Measurements from ENCODE around the gene LAMC2. TPM values are rescaled to one million over a fixed set of nuclear protein-coding genes. Genes with fewer than 3 reads are reported as not detected.

The LAMC2 gene
- total RNA-seq, 4 donors from 2014 or later, result 11.2 to 32.6 (median 14.9) TPM

DNA sequence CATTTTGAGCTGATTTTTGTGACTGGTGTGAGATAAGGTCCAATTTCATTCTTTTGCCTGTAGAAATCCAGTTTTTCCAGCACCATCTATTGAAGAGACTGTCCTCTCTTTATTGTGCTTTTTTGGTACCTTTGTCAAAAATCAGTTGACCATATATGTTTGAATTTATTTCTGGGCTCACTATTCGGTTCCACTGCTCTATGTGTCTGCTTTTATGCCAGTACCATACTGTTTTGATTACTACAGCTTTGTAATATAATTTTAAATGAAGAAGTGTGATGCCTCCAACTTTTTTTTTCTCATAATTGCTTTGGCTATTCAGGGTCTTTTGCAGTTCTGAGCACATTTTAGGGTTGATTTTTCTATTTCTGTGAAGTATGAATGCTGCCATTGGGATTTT is 69.0 kb downstream of the LAMC2 start:
- H3K4me1 ChIP-seq, result no peaks in the 10 kb centered on the region
- no peak overlapping the region for H3K4me3 ChIP-seq
- no peak for DNase-seq (ENCODE audit: extremely low spot score)
- no peak overlapping the region for H3K27ac ChIP-seq (replicated peaks in 1 of 4)
- peaks cover 0 to 3% (median 0%) of the 10 kb centered on the region in 4 donors for H3K9me3 ChIP-seq
- intact Hi-C loops (cut with DNase I), result no loop called here
- H3K27me3 ChIP-seq, result no peaks in the 10 kb centered on the region
- no peaks in the 10 kb centered on the region for H3K36me3 ChIP-seq
- TF ChIP-seq POLR2A (IDR thresholded peaks at IDR 0.05; ENCODE audit: low read depth) (no peak), EP300 (IDR thresholded peaks at IDR 0.05) (no peak), POLR2AphosphoS5 (IDR thresholded peaks at IDR 0.05) (no peak)
- TF ChIP-seq, protein P1, sequence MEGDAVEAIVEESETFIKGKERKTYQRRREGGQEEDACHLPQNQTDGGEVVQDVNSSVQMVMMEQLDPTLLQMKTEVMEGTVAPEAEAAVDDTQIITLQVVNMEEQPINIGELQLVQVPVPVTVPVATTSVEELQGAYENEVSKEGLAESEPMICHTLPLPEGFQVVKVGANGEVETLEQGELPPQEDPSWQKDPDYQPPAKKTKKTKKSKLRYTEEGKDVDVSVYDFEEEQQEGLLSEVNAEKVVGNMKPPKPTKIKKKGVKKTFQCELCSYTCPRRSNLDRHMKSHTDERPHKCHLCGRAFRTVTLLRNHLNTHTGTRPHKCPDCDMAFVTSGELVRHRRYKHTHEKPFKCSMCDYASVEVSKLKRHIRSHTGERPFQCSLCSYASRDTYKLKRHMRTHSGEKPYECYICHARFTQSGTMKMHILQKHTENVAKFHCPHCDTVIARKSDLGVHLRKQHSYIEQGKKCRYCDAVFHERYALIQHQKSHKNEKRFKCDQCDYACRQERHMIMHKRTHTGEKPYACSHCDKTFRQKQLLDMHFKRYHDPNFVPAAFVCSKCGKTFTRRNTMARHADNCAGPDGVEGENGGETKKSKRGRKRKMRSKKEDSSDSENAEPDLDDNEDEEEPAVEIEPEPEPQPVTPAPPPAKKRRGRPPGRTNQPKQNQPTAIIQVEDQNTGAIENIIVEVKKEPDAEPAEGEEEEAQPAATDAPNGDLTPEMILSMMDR (IDR thresholded peaks at IDR 0.05), result no peak
- 91% methylated on average over 1 of the region's 1 CpG for WGBS

DNA sequence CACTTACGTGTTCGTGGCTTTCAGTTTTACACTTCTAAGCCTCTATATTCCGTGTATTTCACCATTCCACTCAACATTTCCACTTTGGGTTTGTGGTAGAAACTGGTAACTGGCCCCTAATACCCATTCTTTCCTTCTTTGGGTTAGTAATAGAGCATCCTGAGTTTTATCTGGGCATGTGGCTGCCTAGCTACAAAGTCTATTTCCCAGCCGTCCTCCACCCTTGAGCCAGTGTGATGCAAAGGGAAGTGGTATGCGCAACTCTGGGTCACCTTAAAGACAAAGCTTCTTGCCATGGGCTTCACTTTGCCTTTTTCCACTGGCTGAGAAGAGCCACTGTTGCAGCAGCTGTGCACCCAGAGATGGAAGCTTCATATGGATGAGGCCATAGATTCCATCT is 73.9 kb downstream of the LAMC2 start:
- TF ChIP-seq EP300 (IDR thresholded peaks at IDR 0.05), result no peak
- no peak for TF ChIP-seq POLR2AphosphoS5 (IDR thresholded peaks at IDR 0.05)
- TF ChIP-seq POLR2A (IDR thresholded peaks at IDR 0.05; ENCODE audit: low read depth), result no peak
- Histone ChIP-seq H3K4me1 (no peaks in the 10 kb centered on the region), H3K4me3 (no peak overlapping the region), H3K9me3 (peaks cover 0 to 3% (median 0%) of the 10 kb centered on the region in 4 donors), H3K27me3 (no peaks in the 10 kb centered on the region), H3K36me3 (no peaks in the 10 kb centered on the region), H3K27ac (replicated peaks in 1 of 4) (no peak overlapping the region)
- WGBS, result 85% methylated on average over 5 of the region's 5 CpGs
- intact Hi-C loops (cut with DNase I), result no loop called here
- DNase-seq (ENCODE audit: extremely low spot score), result no peak

DNA sequence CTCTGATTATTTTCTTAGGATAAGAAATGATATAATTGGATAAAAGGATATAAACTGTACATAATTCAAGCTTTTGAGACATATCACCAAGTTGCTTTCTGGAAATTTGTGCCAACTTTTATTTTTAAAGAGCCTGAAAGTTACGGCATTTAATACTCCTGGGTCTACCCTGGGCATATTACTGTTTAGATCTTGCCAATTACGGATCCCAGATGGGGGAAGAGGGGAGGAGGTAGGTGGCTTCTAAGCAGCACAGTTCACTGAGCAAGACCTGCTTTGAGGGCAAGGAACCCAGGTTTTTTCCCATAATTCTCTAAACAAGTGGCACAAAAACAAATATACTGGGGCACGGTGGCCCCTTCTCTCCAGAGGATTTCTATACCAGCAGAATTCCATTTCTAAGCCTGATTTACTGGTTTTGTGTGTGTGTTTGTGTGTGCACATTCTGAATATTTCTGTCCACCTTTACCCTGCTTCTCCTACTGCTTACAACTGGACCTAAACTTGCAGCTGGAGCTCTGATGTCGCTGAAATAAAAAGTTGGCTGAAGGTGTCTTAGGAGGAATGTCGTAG is 76.7 kb downstream of the LAMC2 start:
- Histone ChIP-seq H3K27ac (replicated peaks in 1 of 4) (no peak overlapping the region), H3K9me3 (no peaks in the 10 kb centered on the region), H3K4me3 (no peak overlapping the region), H3K27me3 (no peaks in the 10 kb centered on the region), H3K4me1 (peaks cover 0 to 3% (median 1%) of the 10 kb centered on the region in 4 donors), H3K36me3 (no peaks in the 10 kb centered on the region)
- intact Hi-C loops (cut with DNase I), result no loop called here
- WGBS, result 73% methylated on average over 5 of the region's 5 CpGs
- no peak for TF ChIP-seq EP300 (IDR thresholded peaks at IDR 0.05)
- no peak for TF ChIP-seq POLR2A (IDR thresholded peaks at IDR 0.05; ENCODE audit: low read depth)
- TF ChIP-seq, protein P1 (IDR thresholded peaks at IDR 0.05), result no peak
- TF ChIP-seq POLR2AphosphoS5 (IDR thresholded peaks at IDR 0.05), result no peak
- DNase-seq (ENCODE audit: extremely low spot score), result no peak

DNA sequence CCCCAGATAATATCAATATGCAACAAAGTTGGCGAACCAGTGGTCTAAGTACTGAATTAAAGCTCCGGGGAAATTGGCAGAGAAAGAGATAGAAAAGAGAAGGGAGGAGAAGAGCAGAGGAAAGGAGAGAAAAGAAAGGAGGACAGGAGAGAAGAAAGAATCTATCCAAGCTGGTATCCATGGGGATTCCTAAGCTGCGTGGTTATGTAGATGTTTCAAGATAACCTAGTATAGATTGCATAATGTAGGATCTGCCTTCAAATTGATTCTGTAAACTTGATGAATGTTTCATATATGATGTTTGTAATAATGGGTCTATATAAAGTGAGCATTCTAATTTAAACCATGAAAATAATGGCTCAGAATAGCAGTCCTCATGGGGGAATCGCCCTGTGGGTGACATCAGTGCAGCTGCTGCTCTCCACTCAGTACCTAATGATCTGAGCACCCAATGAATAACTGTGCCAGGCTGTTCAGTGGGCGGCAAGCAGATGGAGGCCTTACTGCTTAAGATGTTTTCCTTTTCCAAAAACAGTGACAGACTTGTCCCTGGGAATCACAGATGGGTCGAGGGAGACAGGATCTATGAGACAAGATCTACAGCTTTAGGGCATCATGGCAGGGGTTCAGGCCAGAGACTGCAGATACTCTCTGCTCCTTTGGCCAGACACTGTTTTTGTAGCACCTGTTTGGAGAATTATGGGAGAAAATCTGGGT is 78.0 kb downstream of the LAMC2 start:
- WGBS, result 78% methylated on average over 6 of the region's 6 CpGs
- peaks cover 0 to 7% (median 2%) of the 10 kb centered on the region in 4 donors for H3K4me1 ChIP-seq
- no peaks in the 10 kb centered on the region for H3K9me3 ChIP-seq
- H3K36me3 ChIP-seq, result no peaks in the 10 kb centered on the region
- TF ChIP-seq POLR2A (IDR thresholded peaks at IDR 0.05; ENCODE audit: low read depth), result no peak
- TF ChIP-seq POLR2AphosphoS5 (IDR thresholded peaks at IDR 0.05), result no peak
- TF ChIP-seq EP300 (IDR thresholded peaks at IDR 0.05), result no peak
- TF ChIP-seq, protein P1 (IDR thresholded peaks at IDR 0.05), result no peak
- no peaks in the 10 kb centered on the region for H3K27me3 ChIP-seq
- no peak for DNase-seq (ENCODE audit: extremely low spot score)
- no peak overlapping the region for H3K27ac ChIP-seq (replicated peaks in 1 of 4)
- intact Hi-C loops (cut with DNase I), result no loop called here
- H3K4me3 ChIP-seq, result no peak overlapping the region

DNA sequence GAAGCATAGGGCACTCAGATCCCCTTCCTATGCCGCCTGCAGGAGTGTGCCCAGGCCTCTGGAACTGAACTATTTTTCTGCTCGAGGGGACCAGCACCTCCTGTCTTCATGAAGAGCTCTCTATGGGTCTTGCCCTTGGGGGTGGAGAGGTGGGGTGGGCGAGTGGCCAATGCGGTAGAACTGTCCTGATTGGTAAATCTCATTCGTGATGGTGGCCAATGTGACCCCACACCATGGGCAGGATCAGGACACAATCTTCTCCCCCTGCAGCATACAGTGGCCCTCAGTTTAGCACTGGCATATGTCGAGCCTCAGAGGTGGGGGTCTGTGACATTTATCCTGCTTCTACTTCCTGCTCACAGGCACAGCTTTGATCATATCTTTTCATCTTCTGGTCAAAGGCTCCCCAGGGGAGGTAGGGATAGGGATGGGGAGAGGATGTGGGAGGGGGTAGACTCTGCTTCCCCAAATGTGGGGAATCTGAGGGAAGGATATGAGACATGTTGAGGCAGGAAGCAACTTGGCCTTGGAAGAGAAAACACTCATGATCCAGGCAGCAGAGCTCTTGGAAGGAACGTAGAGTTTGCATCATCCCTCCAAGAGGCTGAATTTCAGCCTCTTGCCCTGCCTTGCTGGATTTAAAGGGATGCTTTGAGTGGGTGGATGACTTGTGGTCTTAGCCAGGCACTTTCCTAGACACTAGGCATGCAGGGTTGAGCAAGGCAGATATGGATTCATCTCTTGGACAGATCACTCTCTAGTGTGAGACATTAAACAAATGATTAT is 81.8 kb downstream of the LAMC2 start:
- no peaks in the 10 kb centered on the region for H3K27me3 ChIP-seq
- WGBS, result 75% methylated on average over 7 of the region's 7 CpGs
- no peak for DNase-seq (ENCODE audit: extremely low spot score)
- no peak overlapping the region for H3K4me3 ChIP-seq
- intact Hi-C loops (cut with DNase I), result no loop called here
- H3K27ac ChIP-seq (replicated peaks in 1 of 4), result peak overlapping the region in 3 of 4 donors; percentile 5 to 55 (median 18)
- H3K36me3 ChIP-seq, result no peaks in the 10 kb centered on the region
- peaks cover 15 to 22% (median 21%) of the 10 kb centered on the region in 4 donors for H3K4me1 ChIP-seq
- no peak for TF ChIP-seq EP300 (IDR thresholded peaks at IDR 0.05)
- TF ChIP-seq POLR2A (IDR thresholded peaks at IDR 0.05; ENCODE audit: low read depth), result no peak
- TF ChIP-seq, protein P1 (IDR thresholded peaks at IDR 0.05), result no peak
- TF ChIP-seq POLR2AphosphoS5 (IDR thresholded peaks at IDR 0.05), result peak; percentile 50 to 56
- H3K9me3 ChIP-seq, result no peaks in the 10 kb centered on the region

All from esophagus muscularis mucosa (tissue), 4 donors.